CD14-positive monocyte (primary cell): ENCODE results near the gene BHLHA9. TPM values are rescaled to one million over a fixed set of nuclear protein-coding genes. Genes with fewer than 3 reads are reported as not detected.

Experiments
- DNase-seq, 3 donors: peaks; one replicate each; pipeline ENCODE4 v3.0.0-alpha.2; 2011 to 2022
- H2AFZ ChIP-seq: 2 replicates; pipeline ENCODE4 v1.6.0; 2012; ENCODE audit warnings: mild to moderate bottlenecking, low read depth, low read length, inconsistent platforms; ENCODE audit not compliant: insufficient read depth, poor library complexity, severe bottlenecking
- H3K27ac ChIP-seq, 2 donors: 1 replicate in 1 of 2; 2 replicates in 1 of 2; pipeline ENCODE4 v1.5.1; 2012 to 2013; ENCODE audit warnings: low read length in 2 of 2, control low read depth in 1 of 2, inconsistent platforms in 1 of 2, low read depth in 1 of 2, mild to moderate bottlenecking in 1 of 2
- H3K27me3 ChIP-seq, 2 donors: one replicate each; pipeline versions ENCODE4 v1.6.0 to v1.6.1; 2011 to 2013; ENCODE audit warnings: low read length in 2 of 2; ENCODE audit not compliant: control insufficient read depth in 2 of 2, insufficient read depth in 2 of 2
- H3K36me3 ChIP-seq, 2 donors: replicated peaks in 1 of 2; 1 replicate in 1 of 2; 2 replicates in 1 of 2; pipeline versions ENCODE4 v1.5.1 to v1.6.1; 2012 to 2013; ENCODE audit warnings: low read length in 2 of 2, control low read depth in 1 of 2, inconsistent platforms in 1 of 2, mild to moderate bottlenecking in 1 of 2; ENCODE audit not compliant: insufficient read depth in 2 of 2, control insufficient read depth in 1 of 2
- H3K4me1 ChIP-seq, 2 donors: 1 replicate in 1 of 2; 2 replicates in 1 of 2; pipeline versions ENCODE4 v1.5.1 to v1.6.1; 2012 to 2013; ENCODE audit warnings: low read length in 2 of 2, control low read depth in 1 of 2, inconsistent platforms in 1 of 2, mild to moderate bottlenecking in 1 of 2, moderate library complexity in 1 of 2; ENCODE audit not compliant: insufficient read depth in 2 of 2, control insufficient read depth in 1 of 2
- H3K4me2 ChIP-seq: replicated peaks from 2 replicates; pipeline ENCODE3; 2012; ENCODE audit warnings: low read length, moderate library complexity, mild to moderate bottlenecking; ENCODE audit not compliant: poor library complexity, severe bottlenecking; ENCODE audit errors: extremely low read depth
- H3K4me3 ChIP-seq, 3 experiments: fragments of 200-600 bp in 1 of 3; sonication (generic) in 1 of 3; replicated peaks in 1 of 3; 1 replicate in 2 of 3; 2 replicates in 1 of 3; pipeline ENCODE4 v1.5.1; 2011 to 2013; ENCODE audit warnings: low read length in 3 of 3, mild to moderate bottlenecking in 3 of 3, control low read depth in 2 of 3, low read depth in 2 of 3, inconsistent platforms in 1 of 3, moderate library complexity in 1 of 3
- H3K79me2 ChIP-seq: 2 replicates; pipeline ENCODE4 v1.6.0; 2012; ENCODE audit warnings: mild to moderate bottlenecking, control low read depth, inconsistent platforms, low read length, moderate library complexity; ENCODE audit not compliant: insufficient read depth
- H3K9ac ChIP-seq: 2 replicates; pipeline ENCODE4 v1.6.0; 2017; ENCODE audit warnings: low read length, mild to moderate bottlenecking; ENCODE audit not compliant: insufficient read depth, poor library complexity, severe bottlenecking
- H3K9me3 ChIP-seq, 2 donors: replicated peaks in 1 of 2; 1 replicate in 1 of 2; 2 replicates in 1 of 2; pipeline versions ENCODE4 v1.5.1 to v1.6.1; 2012 to 2013; ENCODE audit warnings: low read length in 2 of 2, control low read depth in 1 of 2; ENCODE audit not compliant: control insufficient read depth in 1 of 2, insufficient read depth in 1 of 2
- H4K20me1 ChIP-seq: 2 replicates; pipeline ENCODE4 v1.6.0; 2012; ENCODE audit warnings: mild to moderate bottlenecking, low read length, control low read depth, moderate library complexity; ENCODE audit not compliant: insufficient read depth
- H3K27ac Mint-ChIP-seq, 7 donors: one replicate each; pipeline ENCODE4 v1.8.0; 2020; ENCODE audit warnings: mild to moderate bottlenecking in 7 of 7, mixed read lengths in 7 of 7, moderate library complexity in 6 of 7, inconsistent platforms in 2 of 7
- H3K27me3 Mint-ChIP-seq, 3 donors: one replicate each; pipeline ENCODE4 v1.8.0; 2021 to 2022; ENCODE audit warnings: low read depth in 3 of 3, mild to moderate bottlenecking in 3 of 3, mixed read lengths in 3 of 3, moderate library complexity in 3 of 3, inconsistent platforms in 1 of 3
- H3K36me3 Mint-ChIP-seq, 2 donors: one replicate each; pipeline ENCODE4 v1.8.0; 2020; ENCODE audit warnings: mixed read lengths in 2 of 2, inconsistent platforms in 1 of 2, mild to moderate bottlenecking in 1 of 2
- H3K4me1 Mint-ChIP-seq: one replicate; pipeline ENCODE4 v1.8.0; 2020; ENCODE audit warnings: mild to moderate bottlenecking, mixed read lengths
- H3K4me3 Mint-ChIP-seq, 2 donors: one replicate each; pipeline ENCODE4 v1.8.0; 2020; ENCODE audit warnings: mild to moderate bottlenecking in 2 of 2, mixed read lengths in 2 of 2, moderate library complexity in 1 of 2
- H3K9me3 Mint-ChIP-seq, 7 donors: one replicate each; pipeline ENCODE4 v1.8.0; 2020 to 2022; ENCODE audit warnings: mixed read lengths in 7 of 7, mild to moderate bottlenecking in 6 of 7, moderate library complexity in 6 of 7, inconsistent platforms in 2 of 7
- CTCF ChIP-seq: fragments of 200-600 bp; IDR thresholded peaks from one replicate; pipeline ENCODE4 v1.8.0; 2022; ENCODE audit warnings: antibody characterized with exemption, mild to moderate bottlenecking
- WGBS: methylation state at CpG from one replicate; pipeline ENCODE4 v1.1.5; 2013; ENCODE audit warnings: missing lambda C conversion rate; ENCODE audit not compliant: insufficient coverage; 5-methylcytosine and 5-hydroxymethylcytosine counted together
- intact Hi-C, 2 donors: fragments of 100-400 bp; cut with micrococcal nuclease; formaldehyde crosslinking; loops; one replicate each; pipeline versions ENCODE4 v1.15.0 to v1.15.1; 2023
- polyA plus RNA-seq, 3 donors: library from polyadenylated mRNA; depleted of rRNA in 1 of 3; unstranded in 2 of 3; stranded (reverse) in 1 of 3; fragments of 300-500 nt in 2 of 3; fragments of >200 nt in 1 of 3; fragmentation: Illumina TruSeq in 2 of 3; gene quantifications; 1 replicate in 2 of 3; 2 replicates in 1 of 3; pipeline ENCODE4 v1.2.3, GENCODE V29; 2012 to 2021

Gene BHLHA9
- polyA plus RNA-seq, 3 donors = not detected

- no peak overlapping the region for H3K27ac Mint-ChIP-seq
- peaks cover 52 to 77% (median 73%) of the 10 kb centered on the region in 3 donors for H3K27me3 Mint-ChIP-seq
These were observed 9.5 kb upstream of the BHLHA9 start for GRCh38 chr17:1260770-1261161.

GRCh38 chr17:1264196-1264595, 6.0 kb upstream of the BHLHA9 start:
- H3K4me1 ChIP-seq = peaks cover 19 to 23% of the 10 kb centered on the region in 2 donors
- no peaks in the 10 kb centered on the region for H3K36me3 ChIP-seq
- no peaks in the 10 kb centered on the region for H3K79me2 ChIP-seq
- TF ChIP-seq CTCF = no peak
- H3K9me3 ChIP-seq = no peaks in the 10 kb centered on the region
- H3K27me3 ChIP-seq = peaks cover 18 to 24% of the 10 kb centered on the region in 2 donors
- Mint-ChIP-seq H3K27ac (no peak overlapping the region), H3K36me3 (peaks cover 3 to 6% of the 10 kb centered on the region in 2 donors), H3K27me3 (peaks cover 29 to 56% (median 52%) of the 10 kb centered on the region in 3 donors), H3K4me3 (no peak overlapping the region), H3K9me3 (peaks cover 0 to 9% (median 4%) of the 10 kb centered on the region in 7 donors), H3K4me1 (peaks cover 22% of the 10 kb centered on the region)
- no peaks in the 10 kb centered on the region for H4K20me1 ChIP-seq
- DNase-seq = no peak
- WGBS = 90% methylated on average over 8 of the region's 9 CpGs
- H3K4me3 ChIP-seq = no peak overlapping the region
- no peak overlapping the region for H3K9ac ChIP-seq
- no peak overlapping the region for H3K27ac ChIP-seq
- no peak overlapping the region for H3K4me2 ChIP-seq
- intact Hi-C loops = loop anchor here in 1 of 2 donors (10.0 kb wide), 1 partner anchor 261 kb away; no protein-coding TSS in a partner anchor
- H2AFZ ChIP-seq = no peak overlapping the region

More at GRCh38 chr17:1260770-1261161, 9.5 kb upstream of the BHLHA9 start:
- no peak for DNase-seq
- WGBS = no CpG with 5 or more reads among the region's 6 CpGs
- intact Hi-C loops = loop anchor here in 1 of 2 donors (10.0 kb wide), 1 partner anchor 264 kb away; no protein-coding TSS in a partner anchor
- no peak for TF ChIP-seq CTCF
- Mint-ChIP-seq H3K4me1 (peaks cover 14% of the 10 kb centered on the region), H3K36me3 (peaks cover 3 to 6% of the 10 kb centered on the region in 2 donors), H3K9me3 (peaks cover 0 to 20% (median 7%) of the 10 kb centered on the region in 7 donors), H3K4me3 (peak overlapping the region in 1 of 2 donors; percentile 77)
- H3K9ac ChIP-seq = no peak overlapping the region
- H3K27ac ChIP-seq = no peak overlapping the region
- peaks cover 19 to 45% of the 10 kb centered on the region in 2 donors for H3K27me3 ChIP-seq
- H3K9me3 ChIP-seq = no peaks in the 10 kb centered on the region
- no peak overlapping the region for H3K4me3 ChIP-seq
- H3K79me2 ChIP-seq = no peaks in the 10 kb centered on the region
- no peaks in the 10 kb centered on the region for H3K36me3 ChIP-seq
- H3K4me1 ChIP-seq = peaks cover 8 to 9% of the 10 kb centered on the region in 2 donors
- H2AFZ ChIP-seq = no peak overlapping the region
- H4K20me1 ChIP-seq = no peaks in the 10 kb centered on the region
- no peak overlapping the region for H3K4me2 ChIP-seq
